CD4-positive, alpha-beta T cell treated with Interleukin-4 for 1 hour (primary cell): Measurements from ENCODE around the gene KNTC1.
"Not testable (repeated sequence)": the region's sequence is repeated elsewhere in the genome, so short reads cannot be mapped to it uniquely, and the experiment has no call there.

Experiments
- DNase-seq, 2 donors: peaks; one replicate each; pipeline ENCODE4 v3.0.0-alpha.2; 2020 to 2022

Gene KNTC1, protein sequence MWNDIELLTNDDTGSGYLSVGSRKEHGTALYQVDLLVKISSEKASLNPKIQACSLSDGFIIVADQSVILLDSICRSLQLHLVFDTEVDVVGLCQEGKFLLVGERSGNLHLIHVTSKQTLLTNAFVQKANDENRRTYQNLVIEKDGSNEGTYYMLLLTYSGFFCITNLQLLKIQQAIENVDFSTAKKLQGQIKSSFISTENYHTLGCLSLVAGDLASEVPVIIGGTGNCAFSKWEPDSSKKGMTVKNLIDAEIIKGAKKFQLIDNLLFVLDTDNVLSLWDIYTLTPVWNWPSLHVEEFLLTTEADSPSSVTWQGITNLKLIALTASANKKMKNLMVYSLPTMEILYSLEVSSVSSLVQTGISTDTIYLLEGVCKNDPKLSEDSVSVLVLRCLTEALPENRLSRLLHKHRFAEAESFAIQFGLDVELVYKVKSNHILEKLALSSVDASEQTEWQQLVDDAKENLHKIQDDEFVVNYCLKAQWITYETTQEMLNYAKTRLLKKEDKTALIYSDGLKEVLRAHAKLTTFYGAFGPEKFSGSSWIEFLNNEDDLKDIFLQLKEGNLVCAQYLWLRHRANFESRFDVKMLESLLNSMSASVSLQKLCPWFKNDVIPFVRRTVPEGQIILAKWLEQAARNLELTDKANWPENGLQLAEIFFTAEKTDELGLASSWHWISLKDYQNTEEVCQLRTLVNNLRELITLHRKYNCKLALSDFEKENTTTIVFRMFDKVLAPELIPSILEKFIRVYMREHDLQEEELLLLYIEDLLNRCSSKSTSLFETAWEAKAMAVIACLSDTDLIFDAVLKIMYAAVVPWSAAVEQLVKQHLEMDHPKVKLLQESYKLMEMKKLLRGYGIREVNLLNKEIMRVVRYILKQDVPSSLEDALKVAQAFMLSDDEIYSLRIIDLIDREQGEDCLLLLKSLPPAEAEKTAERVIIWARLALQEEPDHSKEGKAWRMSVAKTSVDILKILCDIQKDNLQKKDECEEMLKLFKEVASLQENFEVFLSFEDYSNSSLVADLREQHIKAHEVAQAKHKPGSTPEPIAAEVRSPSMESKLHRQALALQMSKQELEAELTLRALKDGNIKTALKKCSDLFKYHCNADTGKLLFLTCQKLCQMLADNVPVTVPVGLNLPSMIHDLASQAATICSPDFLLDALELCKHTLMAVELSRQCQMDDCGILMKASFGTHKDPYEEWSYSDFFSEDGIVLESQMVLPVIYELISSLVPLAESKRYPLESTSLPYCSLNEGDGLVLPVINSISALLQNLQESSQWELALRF (N-terminal part only)

DNA sequence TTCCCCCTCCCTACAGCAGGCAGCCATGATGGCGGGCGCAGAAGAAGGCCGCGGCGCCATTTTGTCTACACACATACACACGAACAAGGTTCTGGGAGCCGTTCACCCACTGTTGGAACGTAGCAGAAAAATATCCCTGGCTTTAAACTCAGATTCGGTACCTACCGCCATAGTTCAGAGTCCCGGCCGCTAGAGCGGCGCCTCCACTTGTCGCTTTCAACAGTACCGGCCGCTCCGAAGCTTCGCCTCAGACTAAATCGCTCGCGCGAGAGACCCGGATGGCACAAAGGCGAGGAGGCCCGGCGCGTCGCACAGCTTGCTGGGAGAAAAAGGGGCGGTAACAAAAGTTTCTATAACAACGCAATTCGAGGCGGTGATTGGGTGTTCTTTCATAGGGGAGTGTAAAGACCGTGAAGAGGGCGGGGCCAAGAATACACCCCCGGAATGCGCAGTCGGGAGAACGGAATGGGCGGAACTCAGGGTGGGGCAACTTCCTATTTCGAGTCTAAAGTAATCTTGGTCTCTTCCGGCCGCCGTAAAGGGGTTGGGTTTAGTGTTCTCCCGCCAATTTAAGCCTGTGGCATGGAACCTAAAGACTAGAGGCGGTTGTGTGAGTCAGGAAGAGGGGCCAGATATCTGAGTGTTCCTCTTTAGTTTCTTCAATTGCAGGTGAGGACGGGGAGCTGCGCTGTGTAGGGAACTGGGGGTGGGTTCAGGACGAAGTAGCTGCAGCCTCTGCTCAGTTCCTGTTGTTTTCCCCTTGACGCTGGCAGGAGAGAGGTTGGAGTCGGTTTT is at the start of gene KNTC1, which contains the start of gene RSRC2:
TSS of gene KNTC1 (plus strand) at position 567 of the 795 bp plus-strand sequence. CDS start 2,815 bp downstream, outside the sequence.
TSS of gene RSRC2 (minus strand) at position 254 of the 795 bp plus-strand sequence. CDS start at position 171, 83 bp downstream.
- peak; percentile 99 to 100 for DNase-seq

DNA sequence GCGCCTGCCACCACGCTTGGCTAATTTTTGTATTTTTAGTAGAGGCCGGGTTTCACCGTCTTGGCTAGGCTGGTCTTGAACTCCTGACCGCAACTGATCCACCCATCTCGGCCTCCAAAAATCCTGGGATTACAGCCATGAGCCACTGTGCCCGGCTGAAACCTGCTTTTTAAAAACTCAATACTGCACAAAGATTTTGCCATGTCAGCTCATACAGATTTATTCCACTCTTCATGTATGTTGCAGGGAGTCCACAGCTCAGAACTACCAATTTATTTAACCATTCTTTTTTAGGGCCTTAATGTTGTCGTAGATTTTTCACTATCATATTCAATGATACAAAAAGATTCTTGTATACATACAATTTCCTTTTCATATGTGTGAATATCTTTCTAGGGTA is 46.3 kb upstream of the KNTC1 start:
- no peak for DNase-seq

GRCh38 chr12:122481861-122482260 is 45.2 kb upstream of the KNTC1 start:
- DNase-seq = no peak

- no peak for DNase-seq
These were observed 43.1 kb upstream of the KNTC1 start for GRCh38 chr12:122483969-122484368.

DNA sequence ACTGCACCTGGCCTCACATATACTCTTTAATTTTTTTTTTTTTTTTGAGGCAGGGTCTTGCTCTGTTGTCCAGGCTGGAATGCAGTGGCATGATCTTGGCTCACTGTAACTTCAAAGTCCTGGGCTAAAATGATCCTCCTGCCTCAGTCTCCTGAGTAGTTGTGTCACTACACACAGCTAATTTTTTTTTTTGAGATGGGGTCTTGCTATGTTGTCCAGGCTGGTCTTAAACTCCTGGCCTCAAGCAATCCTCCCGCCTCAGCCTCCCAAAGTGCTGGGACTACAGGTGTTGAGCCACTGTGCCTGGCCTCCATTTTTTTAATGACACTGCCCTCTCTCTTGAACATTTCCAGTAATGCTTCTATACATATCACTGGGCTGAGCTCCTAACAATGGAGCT is 42.7 kb upstream of the KNTC1 start:
- not testable (repeated sequence) for DNase-seq

GRCh38 chr12:122486360-122486759 is 40.7 kb upstream of the KNTC1 start:
- not testable (repeated sequence) for DNase-seq

DNA sequence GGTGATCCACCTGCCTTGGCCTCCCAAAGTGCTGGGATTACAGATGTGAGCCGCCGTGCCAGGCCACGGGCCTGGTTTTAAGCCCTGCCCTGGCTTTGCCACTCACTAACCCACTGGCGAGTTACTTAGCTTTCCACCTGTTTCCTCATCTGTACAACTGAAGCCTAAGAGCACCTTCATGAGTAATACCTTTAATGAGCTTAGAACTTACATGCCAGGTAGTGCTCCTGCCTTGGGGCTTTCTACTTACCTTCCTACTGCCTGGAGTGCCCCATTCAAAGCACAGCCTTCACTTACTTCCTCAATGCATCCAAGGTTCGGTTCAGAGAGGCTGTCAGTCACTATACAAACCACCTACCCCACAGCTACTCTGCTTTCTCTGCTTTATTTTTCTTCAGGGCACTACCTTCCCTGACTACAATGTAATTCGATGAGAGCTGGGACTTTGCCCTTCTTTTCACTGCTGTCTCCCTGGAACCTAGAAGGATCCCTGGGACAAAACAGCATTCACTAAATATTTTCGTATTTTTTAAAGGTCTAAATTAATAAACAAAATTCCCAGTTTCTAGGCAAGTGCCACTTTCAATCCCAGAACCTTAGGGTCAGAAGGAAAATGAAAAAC is 40.1 kb upstream of the KNTC1 start:
- DNase-seq = no peak

GRCh38 chr12:122487807-122488206 is 39.2 kb upstream of the KNTC1 start:
- not testable (repeated sequence) for DNase-seq

GRCh38 chr12:122489038-122489437 is 38.0 kb upstream of the KNTC1 start:
- DNase-seq = no peak

- no peak for DNase-seq
These were observed 35.1 kb upstream of the KNTC1 start for GRCh38 chr12:122491991-122492390.

DNA sequence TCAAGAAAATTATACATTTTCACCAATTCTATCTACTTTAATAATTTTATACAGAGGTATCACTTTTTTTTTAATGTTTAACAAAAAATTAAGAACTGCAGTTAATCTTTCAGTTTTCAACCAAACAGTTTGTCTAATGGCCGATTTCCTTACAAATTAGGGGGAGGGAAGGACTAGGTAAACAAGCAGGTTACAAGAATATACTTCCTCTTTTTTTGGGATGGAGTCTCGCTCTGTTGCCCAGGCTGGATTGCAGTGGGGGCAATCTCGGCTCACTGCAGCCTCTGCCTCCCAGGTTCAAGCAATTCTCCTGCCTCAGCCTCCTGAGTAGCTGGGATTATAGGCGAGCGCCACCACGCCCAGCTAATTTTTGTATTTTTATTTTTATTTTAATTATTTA is 33.8 kb upstream of the KNTC1 start:
- not testable (repeated sequence) for DNase-seq

DNA sequence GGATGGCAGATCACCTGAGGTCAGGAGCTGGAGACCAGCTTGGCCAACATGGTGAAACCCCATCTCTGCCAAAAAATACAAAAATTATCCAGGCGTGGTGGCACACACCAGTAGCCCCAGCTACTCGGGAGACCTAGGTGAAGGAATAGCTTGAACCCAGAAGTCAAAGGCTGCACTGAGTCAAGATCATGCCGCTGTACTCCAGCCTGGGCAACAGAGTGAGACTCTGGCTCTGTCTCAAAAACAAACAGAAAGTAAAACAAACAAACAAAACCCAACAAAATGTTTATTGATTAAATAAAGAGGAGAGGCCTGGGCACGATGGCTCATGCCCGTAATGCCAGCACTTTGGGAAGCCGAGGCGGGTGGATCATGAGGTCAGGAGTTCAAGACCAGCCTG is 31.8 kb upstream of the KNTC1 start:
- no peak for DNase-seq

DNA sequence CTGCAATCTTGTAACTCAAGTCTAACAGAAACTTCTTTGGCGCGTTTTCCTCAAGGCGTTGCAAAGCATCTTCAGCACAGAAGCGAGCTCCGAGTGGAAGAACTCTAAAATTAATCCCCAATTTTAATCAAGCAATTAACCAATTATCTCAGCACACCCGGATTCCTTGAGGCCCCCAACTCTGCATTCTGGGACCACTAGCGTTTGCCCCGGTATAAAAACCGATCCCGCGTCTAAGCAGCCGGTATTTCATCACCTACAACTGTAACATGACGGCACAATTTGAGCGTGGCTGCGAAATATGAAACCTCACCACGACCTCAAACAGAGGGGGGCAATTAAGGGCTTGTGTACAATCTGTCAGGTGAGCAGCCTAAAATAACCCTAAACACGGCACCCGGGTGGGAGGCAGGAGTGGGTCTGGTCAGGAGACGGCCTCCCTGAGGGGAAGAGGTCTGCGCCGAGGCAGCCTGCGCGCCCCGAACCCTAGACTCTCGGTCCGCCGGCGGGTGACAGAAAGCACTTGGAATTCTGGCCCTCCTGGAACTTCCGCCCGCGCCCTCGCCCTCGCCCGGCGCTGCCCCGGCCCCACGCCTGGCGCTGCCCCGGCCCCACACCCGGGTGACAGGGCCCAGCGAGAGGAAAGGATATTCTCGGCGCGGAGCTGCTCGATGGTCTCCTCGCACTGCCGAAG is 26.9 kb upstream of the KNTC1 start:
- peak; percentile 37 to 54 for DNase-seq

- peak; percentile 97 for DNase-seq
These were observed 26.2 kb upstream of the KNTC1 start, which contains the start of gene ZCCHC8 for GRCh38 chr12:122500685-122501488. ZCCHC8 (minus strand) TSS chr12:122500932; CDS start chr12:122500840, 92 bp downstream.

DNA sequence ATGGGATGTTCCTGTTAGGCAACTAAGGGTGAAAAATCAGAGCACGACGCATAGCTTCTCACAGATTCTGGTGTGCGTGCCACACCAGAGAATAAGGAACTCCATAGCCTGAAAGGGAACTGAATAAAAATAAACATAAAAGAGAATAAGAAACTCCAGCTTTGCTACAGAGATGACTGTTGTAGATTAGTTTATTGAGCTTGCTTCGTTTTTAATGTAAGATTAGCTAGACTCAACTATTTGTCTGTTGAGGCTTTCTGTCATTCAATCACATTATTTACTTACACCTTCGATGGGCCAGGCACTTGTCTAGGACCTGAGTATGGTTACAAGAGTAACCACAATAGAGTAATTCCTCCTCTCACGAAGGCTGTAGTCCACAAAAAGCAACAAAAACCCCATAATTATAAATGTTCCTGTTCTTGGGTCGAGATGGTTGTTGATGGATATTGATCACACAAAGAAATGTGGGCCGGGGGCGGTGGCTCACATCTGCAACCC is 25.5 kb upstream of the KNTC1 start:
- DNase-seq = no peak

GRCh38 chr12:122503147-122503751 is 23.8 kb upstream of the KNTC1 start:
- DNase-seq = no peak

GRCh38 chr12:122503783-122504590 is 23.1 kb upstream of the KNTC1 start:
- no peak for DNase-seq

DNA sequence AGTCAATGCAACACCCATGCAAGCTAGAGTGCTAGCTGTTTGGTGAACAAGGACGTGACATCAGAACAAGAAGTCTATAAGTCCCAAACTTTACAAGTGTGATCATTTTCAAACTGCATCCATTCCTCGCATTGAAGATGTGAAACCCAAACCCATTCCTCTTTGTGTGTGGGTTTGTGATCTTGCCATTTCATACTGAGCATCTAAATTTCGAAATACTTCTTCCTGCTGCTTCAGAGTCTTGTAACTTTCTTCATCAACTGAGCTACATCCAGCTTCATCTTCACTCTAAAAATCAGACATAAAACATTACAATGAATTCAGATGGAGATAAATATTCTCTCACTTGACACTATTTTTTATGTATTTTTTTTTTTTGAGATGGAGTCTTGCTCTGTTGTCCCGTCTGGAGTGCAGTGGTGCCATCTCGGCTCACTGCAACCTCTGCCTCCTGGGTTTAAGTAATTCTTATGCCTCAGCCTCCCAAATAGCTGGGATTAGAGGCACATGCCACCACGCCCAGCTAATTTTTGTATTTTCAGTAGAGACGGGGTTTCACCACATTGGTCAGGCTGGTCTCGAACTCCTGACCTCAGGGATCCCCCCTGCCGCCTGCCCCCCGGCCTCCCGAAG is 21.5 kb upstream of the KNTC1 start:
- no peak for DNase-seq
